ENCODE results near the gene ZNF423. TPM values are rescaled to one million over a fixed set of nuclear protein-coding genes. Genes with fewer than 3 reads are reported as not detected.

The ZNF423 gene
- total and polyA plus RNA-seq, 2 of the 13 experiments (the other 11 are each of a cell fraction or from before 2014, with no cell fraction given) = 0.07 to 0.31 TPM

DNA sequence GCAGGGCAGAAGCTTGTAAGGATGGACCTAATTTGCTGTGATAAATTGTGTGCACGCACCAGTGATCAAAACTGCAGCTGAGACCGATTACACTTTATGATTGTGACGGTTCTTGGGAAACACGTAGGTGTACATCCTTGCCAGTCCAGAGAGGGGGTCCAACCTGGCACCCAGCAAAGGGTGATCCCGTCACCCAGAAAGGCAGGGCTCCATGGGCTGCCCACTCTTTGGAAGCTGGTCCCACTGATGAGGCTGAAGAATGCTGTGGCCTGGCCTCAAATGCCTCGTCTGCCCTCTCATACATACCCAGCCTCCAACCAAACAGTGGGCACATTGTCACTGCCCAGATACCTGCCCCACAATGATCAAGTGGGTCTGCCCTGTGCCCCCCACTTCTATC lies 350.4 kb downstream of the ZNF423 start:
- Histone ChIP-seq H3K27me3 (ENCODE audit: control insufficient read depth in 1 of 2, insufficient read depth in 2 of 2, low read length in 2 of 2) (no peaks in the 10 kb centered on the region), H2AFZ (ENCODE audit: low read length) (no peak overlapping the region), H3K4me1 (ENCODE audit: insufficient read depth, low read length) (peaks cover 22% of the 10 kb centered on the region), H3K9ac (ENCODE audit: insufficient read depth, low read depth, low read length) (no peak overlapping the region), H3K36me3 (replicated peaks in 1 of 2; ENCODE audit: control insufficient read depth in 1 of 2, insufficient read depth in 2 of 2, low read length in 2 of 2) (no peaks in the 10 kb centered on the region), H3K4me3 (replicated peaks in 1 of 3; ENCODE audit: insufficient read depth in 1 of 3, low read depth in 2 of 3, low read length in 3 of 3) (no peak overlapping the region), H3K79me2 (ENCODE audit: insufficient read depth, low read length) (no peaks in the 10 kb centered on the region), H3K9me3 (ENCODE audit: low read length) (no peaks in the 10 kb centered on the region), H3K27ac (ENCODE audit: extremely low read length, insufficient read depth, low read length) (no peak overlapping the region), H4K20me1 (ENCODE audit: insufficient read depth, low read length) (no peaks in the 10 kb centered on the region), H3K4me2 (ENCODE audit: low read depth, low read length) (no peak overlapping the region)
- no peak for FAIRE-seq
- POLR2A ChIA-PET = no interaction called here
- in situ Hi-C loops (cut with HindIII; ENCODE audit: extremely low pct_ligation_motif_present, low pct_unique_long_range_greater_than_20kb) = no loop called here
- 44% methylated on average over 5 of the region's 6 CpGs for WGBS (ENCODE audit: low lambda C conversion rate)
- CTCF ChIA-PET (ENCODE audit: low intra/inter-chr PET ratio, low total read pairs) = no interaction called here
- no peak for TF ChIP-seq SOX5 (CRISPR knock-in tag; IDR thresholded peaks at IDR 0.05; ENCODE audit: borderline replicate concordance)
- no peak for TF ChIP-seq HOXA3 (CRISPR knock-in tag; IDR thresholded peaks at IDR 0.05)
- no peak for TF ChIP-seq CBX5 (CRISPR knock-in tag; IDR thresholded peaks at IDR 0.05; ENCODE audit: borderline replicate concordance)
- TF ChIP-seq XBP1 (CRISPR knock-in tag; IDR thresholded peaks at IDR 0.05) = no peak
- no peak for TF ChIP-seq ZNF577 (CRISPR knock-in tag; IDR thresholded peaks at IDR 0.05; ENCODE audit: borderline replicate concordance, low read depth)
- no peak for TF ChIP-seq SP2 (CRISPR knock-in tag; IDR thresholded peaks at IDR 0.05)
- intact Hi-C loops (cut with micrococcal nuclease; ENCODE audit: unreplicated experiment) = no loop called here
- no peak for DNase-seq (ENCODE audit: low spot score)
- no peak for ATAC-seq
- no TSS peak for BruUV-seq (replicated peaks)

DNA sequence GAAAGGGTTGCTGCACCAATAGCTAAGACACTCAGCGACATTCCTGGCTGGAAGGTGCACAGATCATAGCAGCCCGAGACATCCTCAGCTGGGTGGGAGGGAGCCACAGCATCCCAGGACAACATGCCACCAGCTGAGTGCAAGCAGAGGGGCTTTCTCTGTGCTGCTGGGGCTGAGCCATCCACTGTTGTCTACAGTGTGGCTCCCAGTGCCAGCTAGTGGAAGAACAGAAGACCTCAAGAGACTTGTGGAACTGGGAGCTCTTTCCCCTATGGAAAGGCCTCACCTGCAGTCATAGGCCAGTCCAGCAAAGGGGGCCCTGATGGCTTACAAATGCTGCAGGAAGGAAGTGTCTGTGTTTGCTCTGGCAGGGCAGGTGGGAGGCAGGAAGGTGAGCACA lies 351.3 kb downstream of the ZNF423 start:
- 80% methylated on average over 2 of the region's 2 CpGs for WGBS (ENCODE audit: low lambda C conversion rate)
- CTCF ChIA-PET (ENCODE audit: low intra/inter-chr PET ratio, low total read pairs) = no interaction called here
- FAIRE-seq = no peak
- Histone ChIP-seq H3K27me3 (ENCODE audit: control insufficient read depth in 1 of 2, insufficient read depth in 2 of 2, low read length in 2 of 2) (no peaks in the 10 kb centered on the region; a peak in 1 of 5 replicates), H3K27ac (ENCODE audit: extremely low read length, insufficient read depth, low read length) (no peak overlapping the region), H3K36me3 (replicated peaks in 1 of 2; ENCODE audit: control insufficient read depth in 1 of 2, insufficient read depth in 2 of 2, low read length in 2 of 2) (no peaks in the 10 kb centered on the region), H2AFZ (ENCODE audit: low read length) (no peak overlapping the region), H3K9me3 (ENCODE audit: low read length) (no peaks in the 10 kb centered on the region), H3K79me2 (ENCODE audit: insufficient read depth, low read length) (no peaks in the 10 kb centered on the region), H3K4me2 (ENCODE audit: low read depth, low read length) (no peak overlapping the region), H4K20me1 (ENCODE audit: insufficient read depth, low read length) (no peaks in the 10 kb centered on the region), H3K9ac (ENCODE audit: insufficient read depth, low read depth, low read length) (no peak overlapping the region), H3K4me1 (ENCODE audit: insufficient read depth, low read length) (peaks cover 22% of the 10 kb centered on the region), H3K4me3 (replicated peaks in 1 of 3; ENCODE audit: insufficient read depth in 1 of 3, low read depth in 2 of 3, low read length in 3 of 3) (no peak overlapping the region)
- in situ Hi-C loops (cut with HindIII; ENCODE audit: extremely low pct_ligation_motif_present, low pct_unique_long_range_greater_than_20kb) (no loop called here), intact Hi-C loops (cut with micrococcal nuclease; ENCODE audit: unreplicated experiment) (no loop called here)
- no peak for DNase-seq (ENCODE audit: low spot score)
- no peak for ATAC-seq
- POLR2A ChIA-PET = no interaction called here
- BruUV-seq (replicated peaks) = no TSS peak
- TF ChIP-seq ZNF431 (CRISPR knock-in tag; IDR thresholded peaks at IDR 0.05; ENCODE audit: borderline replicate concordance, low read depth) = no peak
- no peak for TF ChIP-seq ZFY (CRISPR knock-in tag; IDR thresholded peaks at IDR 0.05)
- no peak for TF ChIP-seq ZBTB21 (CRISPR knock-in tag; IDR thresholded peaks at IDR 0.05)
- TF ChIP-seq, protein P1, sequence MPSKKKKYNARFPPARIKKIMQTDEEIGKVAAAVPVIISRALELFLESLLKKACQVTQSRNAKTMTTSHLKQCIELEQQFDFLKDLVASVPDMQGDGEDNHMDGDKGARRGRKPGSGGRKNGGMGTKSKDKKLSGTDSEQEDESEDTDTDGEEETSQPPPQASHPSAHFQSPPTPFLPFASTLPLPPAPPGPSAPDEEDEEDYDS (CRISPR knock-in tag; IDR thresholded peaks at IDR 0.05) = no peak
- TF ChIP-seq, protein P2, sequence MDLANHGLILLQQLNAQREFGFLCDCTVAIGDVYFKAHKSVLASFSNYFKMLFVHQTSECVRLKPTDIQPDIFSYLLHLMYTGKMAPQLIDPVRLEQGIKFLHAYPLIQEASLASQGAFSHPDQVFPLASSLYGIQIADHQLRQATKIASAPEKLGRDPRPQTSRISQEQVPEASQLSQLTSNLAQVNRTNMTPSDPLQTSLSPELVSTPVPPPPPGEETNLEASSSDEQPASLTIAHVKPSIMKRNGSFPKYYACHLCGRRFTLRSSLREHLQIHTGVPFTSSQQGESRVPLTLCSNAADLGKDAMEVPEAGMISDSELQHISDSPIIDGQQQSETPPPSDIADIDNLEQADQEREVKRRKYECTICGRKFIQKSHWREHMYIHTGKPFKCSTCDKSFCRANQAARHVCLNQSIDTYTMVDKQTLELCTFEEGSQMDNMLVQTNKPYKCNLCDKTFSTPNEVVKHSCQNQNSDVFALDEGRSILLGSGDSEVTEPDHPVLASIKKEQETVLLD (CRISPR knock-in tag; IDR thresholded peaks at IDR 0.05; ENCODE audit: low read depth) = no peak
- TF ChIP-seq, protein P3, sequence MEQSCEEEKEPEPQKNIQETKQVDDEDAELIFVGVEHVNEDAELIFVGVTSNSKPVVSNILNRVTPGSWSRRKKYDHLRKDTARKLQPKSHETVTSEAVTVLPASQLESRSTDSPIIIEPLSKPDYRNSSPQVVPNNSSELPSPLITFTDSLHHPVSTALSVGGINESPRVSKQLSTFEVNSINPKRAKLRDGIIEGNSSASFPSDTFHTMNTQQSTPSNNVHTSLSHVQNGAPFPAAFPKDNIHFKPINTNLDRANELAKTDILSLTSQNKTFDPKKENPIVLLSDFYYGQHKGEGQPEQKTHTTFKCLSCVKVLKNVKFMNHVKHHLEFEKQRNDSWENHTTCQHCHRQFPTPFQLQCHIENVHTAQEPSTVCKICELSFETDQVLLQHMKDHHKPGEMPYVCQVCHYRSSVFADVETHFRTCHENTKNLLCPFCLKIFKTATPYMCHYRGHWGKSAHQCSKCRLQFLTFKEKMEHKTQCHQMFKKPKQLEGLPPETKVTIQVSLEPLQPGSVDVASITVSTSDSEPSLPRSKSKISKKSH (CRISPR knock-in tag; IDR thresholded peaks at IDR 0.05; ENCODE audit: borderline replicate concordance) = 0 out of 2 replicates have a peak, but pooled peaks have one; percentile 20
- TF ChIP-seq ZFP36L2 (CRISPR knock-in tag; IDR thresholded peaks at IDR 0.05) = no peak

All from HepG2 (cell line).